HG03196 (cell line): Measurements from ENCODE around the gene PROCA1.
"Not testable (repeated sequence)": the region's sequence is repeated elsewhere in the genome, so short reads cannot be mapped to it uniquely, and the experiment has no call there.

Source experiments
- ATAC-seq: cut with Tn5 transposase; IDR thresholded peaks from one replicate; pipeline ENCODE4 v1.9.1; 2021; ENCODE audit not compliant: unreplicated experiment

Gene PROCA1

DNA sequence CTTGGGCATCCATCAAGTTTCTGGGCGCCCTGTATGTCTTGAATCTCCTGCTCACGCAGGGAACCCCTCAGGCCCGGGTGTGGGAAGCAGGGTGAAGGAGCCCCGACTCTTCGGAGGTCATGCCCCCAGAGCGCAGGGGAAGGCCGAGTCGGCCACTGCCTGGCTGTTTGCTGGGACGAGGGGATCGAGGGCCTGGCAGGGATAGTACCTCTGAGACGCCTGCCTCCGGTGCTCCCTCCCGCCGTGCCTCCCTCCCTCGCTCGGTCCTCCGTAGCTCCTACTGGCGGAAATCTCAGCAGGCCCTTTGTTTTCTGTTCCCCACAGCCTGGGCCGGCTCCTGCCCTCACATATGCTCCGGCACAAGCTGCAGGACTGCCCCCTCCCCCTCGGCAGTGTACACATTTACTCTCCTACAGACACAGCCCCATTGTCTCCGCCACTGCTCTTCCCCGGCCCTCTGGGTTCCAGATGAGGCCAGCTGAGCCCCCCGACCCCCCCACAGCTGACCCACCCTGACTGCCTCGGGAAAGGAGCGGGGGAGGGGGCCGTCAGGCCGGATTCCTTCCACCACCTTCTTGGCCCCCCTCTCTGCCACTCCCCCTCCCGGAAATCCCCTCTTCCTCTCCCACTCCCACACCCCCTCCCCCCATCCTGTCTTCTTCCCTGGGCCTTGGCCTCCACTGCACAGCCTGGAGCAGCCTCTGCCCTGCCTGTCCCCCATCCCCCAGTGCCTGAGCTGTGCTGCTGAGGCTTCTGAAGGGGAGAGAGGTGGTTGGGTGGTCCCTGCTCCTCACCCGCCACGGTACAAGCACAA, 33.5 kb upstream of the PROCA1 start:
- no peak for ATAC-seq

- ATAC-seq, result no peak
These were observed 32.6 kb upstream of the PROCA1 start for GRCh38 chr17:28744104-28744971.

DNA sequence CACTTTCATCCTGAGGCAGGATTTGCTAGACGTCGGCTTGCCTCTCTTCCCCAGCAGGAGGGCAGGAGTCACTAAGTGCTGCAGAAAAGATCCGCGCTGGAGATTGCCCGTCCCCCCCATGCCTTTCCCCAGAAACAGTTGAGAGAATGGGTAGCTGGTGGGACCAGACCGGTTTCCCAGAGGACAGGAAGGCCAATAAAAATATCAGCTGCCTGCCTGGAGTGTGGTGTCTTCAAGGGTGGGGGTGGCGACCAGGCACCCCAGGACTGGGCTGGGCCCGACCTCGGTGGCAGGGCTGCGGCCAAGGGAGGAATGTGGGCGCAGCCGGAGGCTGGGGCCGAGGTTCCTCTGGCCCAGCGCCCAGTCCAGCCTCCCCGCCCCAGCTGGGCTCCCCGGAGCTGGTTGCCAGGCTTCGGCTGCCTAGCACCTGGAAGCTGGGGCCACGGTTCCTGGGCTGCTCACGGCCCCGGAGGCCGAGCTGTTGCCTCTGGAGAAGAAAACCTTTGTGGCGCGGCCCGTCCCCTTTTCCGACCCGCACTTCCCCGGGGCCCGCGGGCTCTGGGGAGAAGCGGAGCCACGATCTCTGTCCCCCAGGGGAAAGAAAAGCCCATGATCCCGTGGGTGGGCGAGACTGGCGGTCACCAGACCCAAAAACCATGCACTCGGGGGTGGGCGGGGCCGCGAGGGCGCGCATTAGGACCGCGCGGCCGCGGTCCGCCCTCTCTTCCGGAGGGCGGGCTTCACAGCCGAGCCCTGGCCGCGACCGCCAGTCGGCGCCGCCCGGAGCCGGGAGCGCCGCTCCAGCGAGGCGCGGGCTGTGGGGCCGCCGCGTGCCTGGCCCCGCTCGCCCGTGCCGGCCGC, 31.8 kb upstream of the PROCA1 start, which contains the start of gene TRAF4:
Gene TRAF4, plus strand, starts transcription at position 769 of the 861 bp plus-strand sequence. CDS start 102 bp downstream, outside the sequence.
- ATAC-seq, result peak; percentile 52

- no peak for ATAC-seq
These were observed 30.0 kb upstream of the PROCA1 start for GRCh38 chr17:28741358-28742349.

DNA sequence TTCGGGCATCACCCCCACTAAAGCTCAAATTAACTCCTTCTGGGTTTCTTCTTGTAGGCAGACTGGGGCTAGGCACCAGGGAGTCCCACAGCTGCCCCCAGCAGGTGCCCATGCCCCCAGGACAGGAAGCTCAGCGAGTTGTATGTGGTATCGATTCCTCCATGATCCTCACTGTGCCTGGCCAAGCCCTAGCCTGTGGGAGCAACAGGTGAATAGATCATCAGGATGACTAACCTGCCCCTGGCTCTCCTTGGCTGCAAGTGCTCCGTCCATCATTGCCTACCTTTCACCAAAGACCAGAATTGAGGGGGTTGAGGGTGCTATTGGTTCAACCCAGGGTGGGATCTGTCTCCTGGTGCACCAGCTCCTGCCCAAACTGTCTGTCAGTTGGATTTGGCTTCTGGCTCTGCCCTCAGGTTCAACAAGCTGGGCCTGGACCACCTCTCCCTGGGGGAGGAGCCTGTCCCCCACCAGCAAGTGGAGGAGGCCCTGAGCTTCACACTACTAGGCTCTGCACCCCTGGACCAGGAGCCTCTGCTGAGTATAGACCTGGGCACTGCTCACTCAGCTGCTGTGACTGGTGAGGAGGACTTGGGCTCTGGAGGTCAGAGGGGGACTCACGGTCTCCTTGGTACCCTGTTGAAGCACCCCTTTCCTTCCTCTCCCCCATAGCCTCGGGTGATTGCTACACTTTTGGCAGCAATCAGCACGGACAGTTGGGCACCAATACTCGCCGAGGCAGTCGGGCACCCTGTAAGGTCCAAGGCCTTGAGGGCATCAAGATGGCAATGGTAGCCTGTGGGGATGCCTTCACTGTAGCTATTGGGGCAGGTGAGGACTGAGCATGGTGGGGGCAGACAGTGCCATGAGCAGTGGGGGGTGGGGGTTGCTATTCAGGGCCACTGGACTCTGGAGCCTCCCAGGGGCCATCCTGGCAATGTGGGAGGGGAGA, 29.0 kb upstream of the PROCA1 start:
- no peak for ATAC-seq

- no peak for ATAC-seq
These were observed 27.1 kb upstream of the PROCA1 start for GRCh38 chr17:28738680-28739384.

DNA sequence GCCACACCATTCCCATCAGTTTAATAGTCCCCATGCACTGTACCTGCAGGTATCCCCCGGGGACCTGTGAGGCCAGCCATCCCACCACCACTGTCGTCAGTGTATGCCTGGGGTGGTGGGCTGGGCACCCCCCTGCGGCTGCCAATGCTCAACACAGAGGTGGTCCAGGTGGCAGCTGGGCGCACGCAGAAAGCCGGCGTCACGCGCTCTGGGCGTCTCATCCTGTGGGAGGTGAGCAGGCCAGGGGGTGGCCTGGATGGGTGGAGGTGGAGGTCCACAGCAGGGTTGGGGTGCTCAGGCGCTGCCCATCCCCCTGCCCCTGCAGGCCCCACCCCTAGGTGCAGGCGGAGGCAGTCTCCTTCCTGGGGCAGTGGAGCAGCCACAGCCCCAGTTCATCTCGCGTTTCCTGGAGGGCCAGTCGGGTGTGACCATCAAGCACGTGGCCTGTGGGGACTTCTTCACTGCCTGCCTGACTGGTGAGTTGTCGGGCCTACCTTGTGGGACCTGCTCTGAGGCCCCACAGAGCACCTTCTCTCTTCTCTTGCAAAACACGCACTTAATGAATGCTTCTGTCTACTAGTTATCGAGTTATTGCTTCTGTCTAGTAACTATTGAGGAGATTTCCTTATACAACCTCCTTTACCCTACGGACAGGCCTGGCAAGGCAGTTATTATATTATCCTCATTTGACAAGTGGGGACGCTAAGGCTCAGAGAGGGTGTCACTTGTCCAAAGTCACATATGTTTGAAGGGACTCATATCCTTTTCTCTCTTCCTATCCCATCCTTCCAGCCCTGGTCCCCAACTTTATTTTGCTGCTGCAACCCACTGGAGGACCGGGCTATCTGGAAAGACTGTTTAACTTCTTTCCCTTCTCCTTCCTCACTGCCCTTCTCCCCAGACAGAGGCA, 26.3 kb upstream of the PROCA1 start:
- peak; percentile 47 for ATAC-seq

- ATAC-seq, result no peak
These were observed 25.6 kb upstream of the PROCA1 start for GRCh38 chr17:28737316-28737715.

DNA sequence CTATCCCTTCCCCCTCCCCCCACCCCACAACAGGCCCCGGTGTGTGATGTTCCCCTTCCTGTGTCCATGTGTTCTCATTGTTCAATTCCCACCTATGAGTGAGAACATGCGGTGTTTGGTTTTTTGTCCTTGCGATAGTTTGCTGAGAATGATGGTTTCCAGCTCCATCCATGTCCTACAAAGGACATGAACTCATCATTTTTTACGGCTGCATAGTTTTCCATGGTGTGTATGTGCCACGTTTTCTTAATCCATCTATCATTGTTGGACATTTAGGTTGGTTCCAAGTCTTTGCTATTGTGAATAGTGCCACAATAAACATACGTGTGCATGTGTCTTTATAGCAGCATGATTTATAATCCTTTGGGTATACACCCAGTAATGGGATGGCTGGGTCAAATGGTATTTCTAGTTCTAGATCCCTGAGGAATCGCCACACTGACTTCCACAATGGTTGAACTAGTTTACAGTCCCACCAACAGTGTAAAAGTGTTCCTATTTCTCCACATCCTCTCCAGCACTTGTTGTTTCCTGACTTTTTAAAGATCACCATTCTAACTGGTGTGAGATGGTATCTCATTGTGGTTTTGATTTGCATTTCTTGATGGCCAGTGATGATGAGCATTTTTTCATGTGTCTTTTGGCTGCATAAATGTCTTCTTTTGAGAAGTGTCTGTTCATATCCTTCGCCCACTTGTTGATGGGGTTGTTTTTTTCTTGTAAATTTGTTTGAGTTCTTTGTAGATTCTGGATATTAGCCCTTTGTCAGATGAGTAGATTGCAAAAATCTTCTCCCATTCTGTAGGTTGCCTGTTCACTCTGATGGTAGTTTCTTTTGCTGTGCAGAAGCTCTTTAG, 24.5 kb upstream of the PROCA1 start:
- not testable (repeated sequence) for ATAC-seq

GRCh38 chr17:28735242-28735722, 23.6 kb upstream of the PROCA1 start:
- no peak for ATAC-seq

DNA sequence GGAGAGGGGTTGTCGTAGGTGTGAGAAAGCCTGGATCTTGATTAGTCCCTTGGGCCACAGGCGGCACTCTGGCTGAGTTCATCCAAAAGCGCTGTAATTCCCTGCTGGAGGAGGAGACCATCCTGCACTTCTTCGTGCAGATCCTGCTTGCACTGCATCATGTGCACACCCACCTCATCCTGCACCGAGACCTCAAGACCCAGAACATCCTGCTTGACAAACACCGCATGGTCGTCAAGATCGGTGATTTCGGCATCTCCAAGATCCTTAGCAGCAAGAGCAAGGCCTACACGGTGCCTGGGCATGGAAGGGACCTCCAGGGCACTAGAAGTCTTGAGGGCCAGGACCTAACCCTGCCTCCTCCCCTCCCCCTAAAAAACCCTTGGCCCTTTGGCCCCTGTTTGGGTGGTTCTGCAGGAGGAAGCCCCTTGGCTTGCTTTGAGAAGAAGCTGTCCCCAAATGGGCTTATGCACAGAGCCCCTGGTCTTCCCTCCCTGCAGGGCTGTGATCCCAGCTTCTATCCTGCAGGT, 23.1 kb upstream of the PROCA1 start:
- no peak for ATAC-seq

GRCh38 chr17:28733346-28733745, 21.7 kb upstream of the PROCA1 start:
- ATAC-seq, result no peak

DNA sequence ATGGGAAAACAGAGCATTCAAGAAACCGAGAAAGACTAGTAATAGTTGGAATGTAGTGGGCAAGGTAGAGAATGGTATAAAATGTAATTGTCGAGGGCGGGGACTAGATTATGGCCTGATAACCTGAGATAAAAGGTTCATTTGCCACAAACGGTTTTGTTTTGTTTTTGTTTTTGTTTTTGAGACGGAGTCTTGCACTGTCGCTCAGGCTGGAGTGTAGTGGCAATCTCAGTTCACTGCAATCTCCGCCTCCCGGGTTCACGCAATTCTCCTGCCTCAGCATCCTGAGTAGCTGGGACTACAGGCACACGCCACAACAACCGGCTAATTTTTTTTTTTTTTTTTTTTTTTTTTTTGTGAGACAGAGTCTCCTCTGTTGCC, 18.3 kb upstream of the PROCA1 start:
- no peak for ATAC-seq

- peak; percentile 30 for ATAC-seq
These were observed 16.9 kb upstream of the PROCA1 start, which contains the start of gene NEK8 for GRCh38 chr17:28728364-28729200. Gene NEK8, plus strand, starts transcription at chr17:28728788. Its CDS starts 26 bp downstream, at chr17:28728814.
